MCF 10A (cell line): ENCODE data around the gene PRKRA. TPM values are rescaled to one million over a fixed set of nuclear protein-coding genes. Genes with fewer than 3 reads are reported as not detected.

Source experiments
- BruUV-seq: library from RNA; stranded (reverse); fragments of 400-500 nt; replicated peaks from 2 replicates; lab custom pipeline; 2021; lab: Mats Ljungman, UMichigan
- CTCF ChIA-PET: fragments of 300-600 bp; sonication (Branson Sonifier 250); formaldehyde crosslinking; extraction: SDS; loops from one replicate; lab custom pipeline; 2021; ENCODE audit warnings: antibody characterized with exemption, inconsistent platforms; lab: Yijun Ruan, JAX
- POLR2A ChIA-PET: fragments of 300-600, 350-650 bp; sonication (Branson Sonifier 250); formaldehyde crosslinking; extraction: SDS; loops from one replicate; lab custom pipeline; 2020; ENCODE audit warnings: antibody characterized with exemption, inconsistent platforms; lab: Yijun Ruan, JAX
- DNase-seq: peaks from one replicate; pipeline ENCODE4 v3.0.0-alpha.2; 2018; ENCODE audit not compliant: unreplicated experiment
- H3K27ac Mint-ChIP-seq: one replicate; pipeline ENCODE4 v1.8.0; 2022; ENCODE audit warnings: mild to moderate bottlenecking, low read depth, mixed read lengths; ENCODE audit not compliant: unreplicated experiment
- H3K27me3 Mint-ChIP-seq: one replicate; pipeline ENCODE4 v1.8.0; 2022; ENCODE audit warnings: mixed read lengths; ENCODE audit not compliant: insufficient read depth, unreplicated experiment
- H3K36me3 Mint-ChIP-seq: one replicate; pipeline ENCODE4 v1.8.0; 2022; ENCODE audit warnings: mild to moderate bottlenecking, moderate library complexity, mixed read lengths; ENCODE audit not compliant: insufficient read depth, unreplicated experiment
- H3K4me1 Mint-ChIP-seq: one replicate; pipeline ENCODE4 v1.8.0; 2022; ENCODE audit warnings: mixed read lengths; ENCODE audit not compliant: insufficient read depth, unreplicated experiment
- H3K4me3 Mint-ChIP-seq: one replicate; pipeline ENCODE4 v1.8.0; 2022; ENCODE audit warnings: mild to moderate bottlenecking, moderate library complexity, mixed read lengths; ENCODE audit not compliant: unreplicated experiment
- H3K9me3 Mint-ChIP-seq: one replicate; pipeline ENCODE4 v1.8.0; 2022; ENCODE audit warnings: mixed read lengths; ENCODE audit not compliant: unreplicated experiment
- intact Hi-C: fragments of 100-400 bp; cut with micrococcal nuclease; formaldehyde crosslinking; loops from 2 replicates; pipeline ENCODE4 v1.14.1; 2022
- total RNA-seq: library from RNA; stranded (reverse); gene quantifications from 2 replicates; pipeline ENCODE4 v1.2.3, GENCODE V29; 2022
- TF ChIP-seq, protein P1 (sequence below): fragments of 200-600 bp; IDR thresholded peaks from one replicate; pipeline ENCODE4 v1.8.0; 2022; ENCODE audit warnings: antibody characterized with exemption, mild to moderate bottlenecking; ENCODE audit not compliant: unreplicated experiment

PRKRA gene
- total RNA-seq, 1 experiment from 2014 or later, result 58.9 TPM

DNA sequence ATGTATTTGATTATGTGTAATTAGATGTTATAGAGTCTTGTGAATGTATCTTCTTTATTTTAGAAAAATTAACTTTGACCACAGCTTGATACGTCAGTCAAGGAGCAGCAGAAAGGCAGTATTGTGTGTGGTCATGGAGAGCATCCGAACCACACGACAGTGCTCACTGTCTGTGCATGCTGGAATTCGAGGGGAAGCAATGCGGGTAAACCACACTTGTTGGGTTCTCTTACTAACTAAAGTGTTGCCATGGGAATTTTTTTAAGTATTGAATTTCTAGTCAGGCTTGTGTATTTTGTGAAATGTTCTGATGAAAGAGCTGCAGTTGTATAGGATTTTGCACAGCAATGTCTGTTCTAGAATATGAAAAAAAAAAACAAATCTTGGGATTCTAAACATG lies 5.0 kb upstream of the PRKRA start:
- Mint-ChIP-seq H3K4me1 (no peaks in the 10 kb centered on the region), H3K27me3 (no peaks in the 10 kb centered on the region), H3K4me3 (no peak overlapping the region), H3K36me3 (peaks cover 6% of the 10 kb centered on the region), H3K9me3 (no peaks in the 10 kb centered on the region), H3K27ac (no peak overlapping the region)
- POLR2A ChIA-PET, result no interaction called here
- DNase-seq, result no peak
- CTCF ChIA-PET, result no interaction called here
- intact Hi-C loops, result no loop called here
- BruUV-seq, result no TSS peak
- TF ChIP-seq, protein P1, sequence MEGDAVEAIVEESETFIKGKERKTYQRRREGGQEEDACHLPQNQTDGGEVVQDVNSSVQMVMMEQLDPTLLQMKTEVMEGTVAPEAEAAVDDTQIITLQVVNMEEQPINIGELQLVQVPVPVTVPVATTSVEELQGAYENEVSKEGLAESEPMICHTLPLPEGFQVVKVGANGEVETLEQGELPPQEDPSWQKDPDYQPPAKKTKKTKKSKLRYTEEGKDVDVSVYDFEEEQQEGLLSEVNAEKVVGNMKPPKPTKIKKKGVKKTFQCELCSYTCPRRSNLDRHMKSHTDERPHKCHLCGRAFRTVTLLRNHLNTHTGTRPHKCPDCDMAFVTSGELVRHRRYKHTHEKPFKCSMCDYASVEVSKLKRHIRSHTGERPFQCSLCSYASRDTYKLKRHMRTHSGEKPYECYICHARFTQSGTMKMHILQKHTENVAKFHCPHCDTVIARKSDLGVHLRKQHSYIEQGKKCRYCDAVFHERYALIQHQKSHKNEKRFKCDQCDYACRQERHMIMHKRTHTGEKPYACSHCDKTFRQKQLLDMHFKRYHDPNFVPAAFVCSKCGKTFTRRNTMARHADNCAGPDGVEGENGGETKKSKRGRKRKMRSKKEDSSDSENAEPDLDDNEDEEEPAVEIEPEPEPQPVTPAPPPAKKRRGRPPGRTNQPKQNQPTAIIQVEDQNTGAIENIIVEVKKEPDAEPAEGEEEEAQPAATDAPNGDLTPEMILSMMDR, result no peak

DNA sequence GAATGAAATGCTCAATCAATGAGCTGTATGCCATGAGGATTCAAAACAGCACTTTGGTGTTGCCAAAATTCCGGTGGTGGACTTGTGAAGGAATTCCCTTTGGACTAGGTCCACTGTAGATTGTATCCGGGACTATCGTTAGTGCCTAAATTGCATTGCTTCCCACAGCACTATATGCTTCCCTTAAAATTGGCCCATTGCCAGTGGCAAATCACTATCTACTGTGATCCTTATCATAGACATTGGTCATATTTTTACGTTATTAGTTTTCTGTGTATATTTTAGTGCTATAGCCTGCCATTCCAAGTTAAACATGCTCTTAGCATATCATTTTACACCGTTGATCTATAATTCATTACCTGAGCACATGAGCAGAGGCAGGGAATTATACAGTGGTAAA lies 1.9 kb upstream of the PRKRA start:
- CTCF ChIA-PET, result interaction anchor here (0.6 to 1.5 kb wide), 2 partner anchors 8 to 76 kb away, joined by 3 read pairs; no protein-coding TSS in a partner anchor
- no peak overlapping the region for H3K4me3 Mint-ChIP-seq
- no TSS peak for BruUV-seq

DNA sequence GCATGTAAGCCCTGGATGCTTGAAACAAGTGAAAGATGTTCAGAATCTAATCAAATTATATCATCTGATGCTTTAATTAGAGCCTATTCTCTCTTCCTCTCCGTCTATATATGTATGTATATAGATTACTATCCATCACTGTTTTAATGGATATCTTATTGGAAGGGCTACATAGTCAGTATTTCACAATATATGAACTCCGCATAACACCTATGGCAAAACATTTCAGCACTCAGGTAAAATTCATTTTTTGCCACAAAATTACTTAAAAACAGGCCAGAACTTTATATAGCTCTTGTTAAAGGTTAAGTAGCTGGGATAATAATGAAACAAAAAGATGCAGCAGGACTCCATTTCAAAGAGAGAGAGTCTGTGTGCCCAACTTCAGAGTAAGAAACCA lies 1.4 kb upstream of the PRKRA start:
- Mint-ChIP-seq H3K9me3 (no peaks in the 10 kb centered on the region), H3K27ac (peak overlapping the region; percentile 100), H3K27me3 (no peaks in the 10 kb centered on the region), H3K4me3 (peak overlapping the region; percentile 88), H3K36me3 (peaks cover 24% of the 10 kb centered on the region), H3K4me1 (peaks cover 11% of the 10 kb centered on the region)
- intact Hi-C loops, result no loop called here
- no peak for DNase-seq
- ChIA-PET CTCF (interaction anchor here (0.6 kb wide), 1 partner anchor 76 kb away, joined by 3 read pairs; no protein-coding TSS in a partner anchor), POLR2A (interaction anchor here (1.3 to 4.1 kb wide), 3 partner anchors 24 to 71 kb away, joined by 5 to 27 read pairs (median 19); partner anchors contain the start of gene FKBP7)
- TF ChIP-seq, protein P1, result no peak
- BruUV-seq, result no TSS peak

More for the DNA sequence above, 1.9 kb upstream of the PRKRA start:
- Mint-ChIP-seq H3K36me3 (peaks cover 21% of the 10 kb centered on the region), H3K27me3 (no peaks in the 10 kb centered on the region), H3K4me1 (peaks cover 11% of the 10 kb centered on the region), H3K9me3 (no peaks in the 10 kb centered on the region), H3K27ac (no peak overlapping the region)
- TF ChIP-seq, protein P1, result no peak
- no peak for DNase-seq
- intact Hi-C loops, result no loop called here
- POLR2A ChIA-PET, result interaction anchor here (0.6 to 4.1 kb wide), 3 partner anchors 14 to 515 kb away, joined by 3 to 27 read pairs (median 3); partner anchors contain the start of gene FKBP7

DNA sequence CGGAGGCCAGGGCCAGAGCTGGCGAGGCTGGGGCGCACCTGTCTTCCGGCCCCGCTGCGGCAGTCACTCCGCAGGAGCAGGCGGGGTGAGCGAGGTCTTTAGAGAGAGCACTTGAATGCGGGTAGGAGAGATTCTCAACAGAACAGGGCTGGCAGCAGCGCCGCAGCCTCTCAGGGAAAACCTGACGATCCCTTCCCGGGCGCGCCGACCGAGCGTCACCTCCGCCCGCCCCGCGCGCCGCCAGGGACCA lies 526 bp downstream of the PRKRA start:
- TF ChIP-seq, protein P1, result no peak
- intact Hi-C loops, result loop anchor here (1.0 kb wide), 1 partner anchor 73 kb away; no protein-coding TSS in a partner anchor
- H3K9me3 Mint-ChIP-seq, result no peaks in the 10 kb centered on the region
- H3K4me3 Mint-ChIP-seq, result peak overlapping the region; percentile 88
- H3K36me3 Mint-ChIP-seq, result peaks cover 37% of the 10 kb centered on the region
- POLR2A ChIA-PET, result interaction anchor here (0.5 to 4.1 kb wide), 22 partner anchors 9 to 1058 kb away, joined by 3 to 76 read pairs (median 6); partner anchors contain the start of genes AGPS, FKBP7, OSBPL6 and PLEKHA3
- CTCF ChIA-PET, result interaction anchor here (0.9 to 3.3 kb wide), 3 partner anchors 32 to 339 kb away, joined by 3 to 23 read pairs (median 6); partner anchors contain the start of gene RBM45
- BruUV-seq, result no TSS peak
- peaks cover 11% of the 10 kb centered on the region for H3K4me1 Mint-ChIP-seq
- peak overlapping the region; percentile 100 for H3K27ac Mint-ChIP-seq
- DNase-seq, result no peak
- H3K27me3 Mint-ChIP-seq, result no peaks in the 10 kb centered on the region
